ACHN (cell line): Measurements from ENCODE around the gene HELZ.
"Not testable (repeated sequence)": the region's sequence is repeated elsewhere in the genome, so short reads cannot be mapped to it uniquely, and the experiment has no call there.

ENCODE experiments used
- DNase-seq: peaks from one replicate; pipeline ENCODE4 v3.0.0-alpha.2; 2015
- in situ Hi-C: cut with HindIII; loops from 2 replicates; pipeline ENCODE4 v1.10.0; 2017; ENCODE audit warnings: low sequenced_read_pairs, low pct_ligation_motif_present, low pct_unique_long_range_greater_than_20kb

The HELZ gene

GRCh38 chr17:67210915-67211314 is 34.1 kb downstream of the HELZ start:
- DNase-seq = no peak
- in situ Hi-C loops = no loop called here

GRCh38 chr17:67208232-67208631 is 36.8 kb downstream of the HELZ start:
- DNase-seq = no peak
- in situ Hi-C loops = no loop called here

GRCh38 chr17:67203818-67204217 is 41.2 kb downstream of the HELZ start:
- in situ Hi-C loops = no loop called here
- DNase-seq = no peak

DNA sequence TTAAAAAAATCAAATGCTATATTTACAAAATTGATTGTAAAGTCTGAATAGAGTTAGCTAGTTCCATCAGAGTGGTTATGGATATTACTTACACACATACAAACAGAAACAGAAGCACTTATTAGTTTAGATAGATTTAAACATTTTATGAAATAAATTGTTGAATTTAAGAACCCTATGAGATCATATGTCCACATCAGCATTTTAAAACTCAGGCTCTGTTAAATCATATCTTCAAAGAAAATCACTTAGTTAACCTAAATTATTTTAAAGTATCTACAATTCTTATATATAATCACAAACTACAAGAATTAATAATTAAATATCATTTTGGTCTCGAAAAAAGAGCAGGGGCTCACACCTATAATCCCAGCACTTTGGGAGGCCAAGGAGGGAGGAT is 42.5 kb downstream of the HELZ start:
- no peak for DNase-seq
- in situ Hi-C loops = no loop called here

- peak; percentile 39 for DNase-seq
- in situ Hi-C loops = no loop called here
Measured at GRCh38 chr17:67200727-67201301, 44.2 kb downstream of the HELZ start.

- DNase-seq = no peak
- in situ Hi-C loops = no loop called here
Measured at GRCh38 chr17:67198131-67198530, 46.9 kb downstream of the HELZ start.

- in situ Hi-C loops = not testable (repeated sequence)
Measured at GRCh38 chr17:67197023-67197422, 48.0 kb downstream of the HELZ start.

GRCh38 chr17:67196422-67196821 is 48.6 kb downstream of the HELZ start:
- in situ Hi-C loops = no loop called here
- DNase-seq = no peak

More at GRCh38 chr17:67197023-67197422, 48.0 kb downstream of the HELZ start:
- DNase-seq = not testable (repeated sequence)

- peak; percentile 60 for DNase-seq
- in situ Hi-C loops = no loop called here
Measured at GRCh38 chr17:67194134-67194533, 50.9 kb downstream of the HELZ start.

DNA sequence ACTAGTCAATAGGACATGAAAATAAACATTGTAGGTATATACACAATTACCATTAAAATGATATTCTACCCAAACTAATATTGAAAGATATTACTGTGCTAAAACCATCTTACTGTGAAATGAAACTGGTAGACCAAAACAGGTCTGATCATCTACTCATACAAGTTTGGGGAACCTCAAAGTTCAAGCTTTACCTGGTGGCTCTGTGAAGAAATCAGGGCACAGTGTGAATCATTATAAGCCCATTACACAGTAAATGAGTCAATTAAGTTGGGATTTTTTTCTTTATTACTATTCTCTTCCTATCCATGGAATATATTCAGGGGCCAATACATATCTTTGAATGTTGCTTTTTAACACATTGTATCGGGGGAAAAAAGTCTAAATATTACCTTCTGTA is 57.1 kb downstream of the HELZ start:
- no peak for DNase-seq
- in situ Hi-C loops = no loop called here

- DNase-seq = no peak
- in situ Hi-C loops = no loop called here
Measured at GRCh38 chr17:67186782-67187181, 58.2 kb downstream of the HELZ start.

DNA sequence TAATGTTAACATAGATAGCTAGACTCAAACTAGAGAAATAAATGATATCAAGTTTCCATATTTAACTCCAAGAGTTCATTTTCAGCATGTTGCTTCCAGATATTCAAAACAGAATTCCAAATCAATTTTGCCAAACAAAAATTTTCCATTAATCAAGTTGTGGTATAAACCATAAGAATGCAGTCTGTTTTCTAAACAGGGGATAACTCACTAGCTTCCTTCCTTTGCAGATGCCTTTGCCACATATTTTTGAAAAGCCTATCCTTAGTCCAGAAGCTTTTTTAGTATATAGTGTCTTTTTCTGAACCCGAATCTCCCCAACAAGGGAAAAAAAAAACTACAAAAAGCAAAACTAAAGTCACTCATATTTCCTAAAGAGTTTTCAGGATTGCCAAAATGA is 61.5 kb downstream of the HELZ start:
- in situ Hi-C loops = no loop called here
- no peak for DNase-seq

DNA sequence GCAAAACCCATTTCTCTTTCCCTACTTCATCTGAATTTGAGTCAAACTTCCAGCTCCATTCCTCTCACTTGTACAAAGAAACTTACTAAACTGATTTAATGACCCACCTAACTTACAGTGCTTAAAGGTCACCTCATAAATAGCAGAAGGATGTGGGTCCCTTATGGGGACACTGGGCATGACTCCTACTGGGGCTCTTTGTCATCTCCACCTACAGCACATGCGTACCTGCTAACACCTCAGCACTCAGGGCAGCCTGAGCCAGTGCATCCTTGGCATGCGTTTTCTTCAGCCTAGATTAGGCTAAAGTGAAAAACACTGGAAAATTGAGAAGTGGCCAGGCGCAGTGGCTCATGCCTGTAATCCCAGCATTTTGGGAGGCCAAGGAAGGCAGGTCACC is 63.2 kb downstream of the HELZ start:
- in situ Hi-C loops = no loop called here
- DNase-seq = no peak

DNA sequence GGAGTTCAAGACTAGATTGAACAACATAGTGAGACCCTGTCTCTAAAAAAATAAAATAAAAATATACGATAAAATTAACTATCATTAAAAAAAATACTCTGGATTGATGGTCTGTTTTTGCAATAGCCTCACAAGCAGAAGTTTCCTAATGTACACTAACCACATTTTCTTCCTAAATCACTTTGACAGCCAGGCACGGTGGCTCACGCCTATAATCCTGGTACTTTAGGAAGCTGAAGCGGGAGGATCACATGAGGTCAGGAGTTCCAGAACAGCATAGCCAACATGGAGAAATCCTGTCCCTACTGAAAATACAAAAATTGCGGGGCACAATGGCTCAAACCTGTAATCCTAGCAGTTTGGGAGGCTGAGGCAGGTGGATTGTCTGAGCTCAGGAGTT is 64.7 kb downstream of the HELZ start:
- in situ Hi-C loops = no loop called here
- DNase-seq = no peak

GRCh38 chr17:67178555-67178954 is 66.4 kb downstream of the HELZ start:
- peak; percentile 45 for DNase-seq
- in situ Hi-C loops = no loop called here

- DNase-seq = no peak
- in situ Hi-C loops = no loop called here
Measured at GRCh38 chr17:67177732-67178131, 67.3 kb downstream of the HELZ start.

DNA sequence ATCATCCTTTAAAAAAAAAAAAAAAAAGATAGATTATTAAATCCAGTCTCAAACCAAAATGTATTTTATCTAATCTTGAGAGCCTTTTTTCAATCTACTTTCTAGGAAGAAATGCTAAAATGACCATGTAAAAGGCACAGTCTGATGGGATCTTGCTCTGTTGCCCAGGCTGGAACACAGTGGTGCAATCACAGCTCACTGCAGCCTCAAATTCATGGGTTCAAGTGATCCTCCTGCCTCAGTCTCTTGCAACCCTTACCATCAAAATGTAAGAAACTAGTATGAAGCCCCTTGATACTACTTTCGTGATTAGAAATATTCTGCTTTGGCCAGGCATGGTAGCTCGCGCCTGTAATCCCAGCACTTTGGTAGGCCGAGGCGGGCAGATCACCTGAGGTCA is 70.8 kb downstream of the HELZ start:
- in situ Hi-C loops = no loop called here
- DNase-seq = no peak

DNA sequence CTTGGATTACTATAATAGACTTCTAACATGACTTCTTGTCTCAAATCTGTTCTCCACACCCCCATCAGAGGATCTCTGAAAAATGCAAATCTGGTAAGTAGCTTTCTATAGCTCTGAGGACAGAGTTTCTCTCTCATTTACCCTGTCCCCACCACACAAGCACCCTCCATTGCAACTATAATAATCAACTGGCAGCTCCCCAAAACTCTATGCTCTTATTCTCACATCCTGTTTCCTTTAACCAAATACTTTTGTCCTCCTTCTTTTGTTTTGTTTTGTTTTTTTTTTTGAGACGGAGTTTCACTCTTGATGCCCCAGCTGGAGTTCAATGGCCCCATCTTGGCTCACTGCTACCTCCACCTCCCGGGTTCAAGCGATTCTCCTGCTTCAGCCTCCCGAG is 73.4 kb downstream of the HELZ start:
- DNase-seq = no peak
- in situ Hi-C loops = no loop called here

DNA sequence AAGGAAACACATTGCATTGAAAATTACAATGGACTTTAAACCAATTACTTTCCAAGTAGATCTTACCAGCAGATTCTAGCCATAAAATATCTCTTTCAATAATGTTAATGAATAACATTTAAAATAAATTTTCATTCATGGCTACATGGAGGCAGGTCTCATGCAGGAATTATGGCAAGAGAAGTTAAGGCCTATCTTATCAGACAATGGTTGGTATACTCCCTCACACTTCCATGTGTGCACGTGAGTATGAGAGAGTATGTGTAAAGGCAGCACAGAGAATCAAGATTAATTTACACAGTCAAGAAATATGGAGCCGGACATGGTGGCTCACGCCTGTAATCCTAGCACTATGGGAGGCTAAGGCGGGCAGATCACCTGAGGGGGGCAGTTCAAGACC is 76.5 kb downstream of the HELZ start:
- in situ Hi-C loops = no loop called here
- DNase-seq = no peak

GRCh38 chr17:67165201-67165600 is 79.8 kb downstream of the HELZ start:
- in situ Hi-C loops = no loop called here
- no peak for DNase-seq

GRCh38 chr17:67164302-67164701 is 80.7 kb downstream of the HELZ start:
- in situ Hi-C loops = no loop called here
- no peak for DNase-seq
